Islet precursor cell (in vitro differentiated cells): ENCODE data around the gene DSE.
A peak's percentile ranks its signal among the peaks of the same experiment; 100 is the strongest.

Source experiments
- DNase-seq: peaks from one replicate; pipeline ENCODE4 v3.0.0-alpha.2; 2018

The DSE gene

DNA sequence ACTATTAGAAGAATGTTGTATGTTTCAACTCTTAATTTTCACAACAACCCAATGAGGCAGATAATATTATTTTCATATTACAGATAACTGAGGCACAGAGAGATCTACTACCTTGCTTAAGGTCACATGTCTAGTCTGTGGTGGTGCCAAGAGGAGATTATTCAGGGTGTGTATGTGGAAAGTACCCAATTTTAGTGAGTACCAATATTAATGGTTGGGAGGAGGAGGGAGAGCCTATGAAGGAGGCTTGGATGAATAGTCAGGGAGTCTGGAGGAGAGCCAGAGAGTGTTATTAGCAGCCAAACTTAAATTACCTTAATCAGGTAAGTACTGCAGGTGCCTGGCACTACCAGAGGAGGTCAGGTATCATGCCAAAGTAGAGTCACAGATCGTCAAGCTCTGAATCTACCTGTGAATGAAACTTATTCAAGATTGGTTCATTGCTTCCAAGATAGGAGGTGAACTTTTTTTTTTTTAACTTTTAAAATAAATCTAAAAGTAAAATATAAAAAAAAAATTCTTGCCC lies 79.5 kb downstream of the DSE start:
- DNase-seq = no peak

- DNase-seq = no peak
These were observed 80.3 kb downstream of the DSE start for GRCh38 chr6:116450769-116451740.

- no peak for DNase-seq
These were observed 81.2 kb downstream of the DSE start for GRCh38 chr6:116451916-116452315.

DNA sequence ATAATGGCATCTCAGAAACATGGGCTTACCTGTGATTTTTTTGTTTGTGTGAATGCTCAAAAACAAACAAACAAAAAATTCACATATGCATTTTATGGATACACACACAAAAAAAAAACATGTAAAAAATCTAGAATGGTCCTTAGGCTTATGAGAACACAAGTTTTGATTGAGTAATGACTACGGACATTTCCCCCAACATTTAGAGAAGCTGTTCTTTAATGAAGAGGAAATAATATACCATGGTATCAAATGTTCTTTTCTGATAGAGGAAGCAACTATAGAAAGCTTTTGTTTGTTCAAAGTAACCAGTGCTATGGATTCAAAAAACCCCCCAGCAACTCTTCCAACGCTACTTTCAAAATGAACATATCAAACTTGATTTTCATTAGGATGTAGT lies 81.8 kb downstream of the DSE start:
- no peak for DNase-seq

- DNase-seq = no peak
These were observed 85.4 kb downstream of the DSE start for GRCh38 chr6:116456106-116456505.

DNA sequence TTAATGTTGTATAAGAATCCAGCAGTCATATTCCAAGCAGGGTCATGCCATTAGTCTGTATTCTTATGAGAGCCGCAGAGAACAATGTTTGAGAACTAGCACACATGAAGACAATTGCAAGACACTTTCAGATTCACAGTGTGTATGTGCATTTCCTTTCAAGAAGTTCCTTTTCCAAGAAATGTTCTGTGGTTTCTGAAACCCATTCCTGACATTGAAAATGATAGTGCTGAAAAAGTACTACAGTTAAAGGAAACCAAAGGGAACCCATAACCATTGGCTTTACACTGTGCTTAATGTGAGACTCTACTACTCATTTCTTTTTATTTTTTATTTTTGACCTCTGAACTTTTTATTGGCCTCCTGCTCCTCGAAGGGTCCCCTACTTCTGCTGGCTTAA lies 86.2 kb downstream of the DSE start:
- no peak for DNase-seq

GRCh38 chr6:116458264-116458663 lies 87.5 kb downstream of the DSE start:
- no peak for DNase-seq

DNA sequence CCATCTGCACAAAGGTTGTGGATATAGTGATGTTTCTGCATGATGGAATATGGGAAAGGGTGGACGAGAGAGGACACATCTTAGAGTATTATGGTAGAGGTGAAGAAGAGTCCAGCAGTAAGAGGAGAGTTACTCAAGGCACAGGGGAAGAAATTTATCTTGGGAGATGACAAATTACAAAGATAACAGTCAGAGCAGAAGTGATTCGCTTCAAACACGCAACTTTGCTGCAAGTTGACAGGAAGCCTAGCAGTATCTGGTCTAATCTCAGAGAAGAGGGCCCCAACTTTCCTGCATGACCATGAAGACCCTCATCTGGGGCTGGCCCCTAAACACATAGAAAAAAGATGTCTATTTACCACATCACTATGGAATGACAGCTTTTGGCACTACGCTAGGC lies 89.2 kb downstream of the DSE start:
- DNase-seq = no peak

GRCh38 chr6:116461331-116461931 lies 90.7 kb downstream of the DSE start, which contains the start of gene CALHM6:
Gene CALHM6 (plus strand): TSS chr6:116461375. CDS start chr6:116461930, 555 bp downstream.
- DNase-seq = no peak

GRCh38 chr6:116461932-116462885 lies 91.5 kb downstream of the DSE start:
- DNase-seq = peak; percentile 91

GRCh38 chr6:116463301-116463700 lies 92.6 kb downstream of the DSE start:
- DNase-seq = no peak

DNA sequence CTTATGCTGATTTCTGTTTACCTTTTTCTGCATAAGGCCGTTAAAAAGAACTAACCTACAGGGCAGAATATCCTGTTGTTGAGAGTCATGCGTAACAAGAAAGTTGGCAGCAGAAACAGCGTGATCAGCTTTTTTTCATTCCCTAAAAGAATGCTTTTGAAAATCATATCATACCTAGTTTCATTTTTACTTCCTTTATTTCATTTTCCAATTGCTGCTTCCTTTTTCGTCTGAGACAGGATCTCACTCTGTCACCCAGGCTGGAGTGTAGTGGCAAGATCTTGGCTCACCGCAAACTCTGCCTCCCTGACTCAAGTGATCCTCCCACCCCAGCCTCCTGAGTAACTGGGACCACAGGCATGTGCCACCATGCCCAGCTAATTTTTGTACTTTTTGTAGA lies 94.5 kb downstream of the DSE start:
- no peak for DNase-seq

DNA sequence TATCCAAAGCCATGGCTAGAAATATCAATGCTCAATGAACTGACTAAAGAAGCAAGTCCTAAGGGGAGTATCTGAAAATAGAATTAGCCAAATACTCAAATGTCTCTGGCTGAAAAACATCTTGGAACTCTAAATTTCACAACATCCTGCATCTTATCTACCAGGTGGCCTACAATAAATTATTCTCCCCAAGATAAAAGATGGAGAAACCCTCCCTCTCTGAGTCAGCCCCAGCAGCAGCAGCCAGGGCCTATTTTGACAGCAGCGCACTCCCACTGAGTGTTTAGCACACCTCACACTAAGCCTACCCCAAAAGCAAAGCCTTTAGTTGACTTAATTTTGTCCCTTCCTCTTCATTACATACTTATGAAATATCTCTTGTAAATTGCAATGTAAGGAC lies 96.3 kb downstream of the DSE start:
- DNase-seq = no peak

DNA sequence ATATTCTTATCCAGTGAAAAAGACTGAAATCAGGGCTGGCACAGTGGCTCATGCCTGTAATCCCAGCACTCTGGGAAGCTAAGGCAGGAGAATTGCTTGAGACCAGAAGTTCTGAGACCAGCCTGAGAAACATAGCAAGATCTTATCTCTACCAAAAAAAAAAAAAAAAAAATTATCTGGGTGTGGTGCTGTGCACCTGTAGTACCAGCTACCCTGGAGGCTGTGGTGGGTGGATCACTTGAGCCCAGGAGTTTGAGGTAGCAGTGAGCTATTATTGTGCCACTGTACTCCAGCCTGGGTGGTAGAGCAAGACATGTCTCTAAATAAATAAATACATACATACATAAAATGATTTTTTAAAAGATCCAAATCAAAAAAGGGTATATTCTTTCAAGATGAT lies 96.8 kb downstream of the DSE start:
- DNase-seq = no peak

DNA sequence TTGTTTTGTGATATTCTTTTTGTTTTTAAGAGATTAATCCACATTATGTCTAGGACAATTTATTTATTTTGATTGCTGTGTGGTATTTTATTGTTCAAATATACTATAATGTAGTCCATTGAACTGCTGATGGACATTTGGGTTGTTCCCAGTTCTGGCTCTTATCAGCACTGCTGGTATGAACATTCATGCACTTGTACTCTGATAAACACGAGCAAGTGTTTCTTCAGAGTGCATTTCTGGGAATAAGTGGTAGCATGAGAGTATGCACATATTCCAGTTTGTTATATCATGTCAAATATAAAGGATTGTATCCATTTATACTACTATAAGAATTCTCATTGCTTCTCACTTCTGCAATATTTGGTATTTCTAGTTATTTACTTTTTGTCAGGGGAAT lies 97.5 kb downstream of the DSE start:
- no peak for DNase-seq

DNA sequence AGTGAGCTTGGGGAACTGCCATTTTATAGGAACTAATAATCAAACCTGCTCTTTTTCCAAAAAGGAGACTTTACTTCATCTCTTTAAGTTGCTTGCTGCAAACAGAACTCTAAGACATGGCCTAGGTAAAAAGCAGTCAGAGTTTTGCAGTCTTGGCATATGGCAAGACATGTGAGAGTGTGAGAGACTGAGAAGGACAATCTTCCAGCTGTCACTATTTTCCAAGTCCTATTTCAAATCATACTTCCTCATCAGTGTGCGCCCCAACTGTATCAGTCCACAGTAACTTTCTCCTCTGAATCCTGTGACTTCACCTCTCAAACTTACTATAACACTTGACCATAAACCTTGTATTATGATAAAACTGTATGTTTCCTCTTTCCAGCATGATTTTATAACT lies 100.8 kb downstream of the DSE start:
- no peak for DNase-seq

DNA sequence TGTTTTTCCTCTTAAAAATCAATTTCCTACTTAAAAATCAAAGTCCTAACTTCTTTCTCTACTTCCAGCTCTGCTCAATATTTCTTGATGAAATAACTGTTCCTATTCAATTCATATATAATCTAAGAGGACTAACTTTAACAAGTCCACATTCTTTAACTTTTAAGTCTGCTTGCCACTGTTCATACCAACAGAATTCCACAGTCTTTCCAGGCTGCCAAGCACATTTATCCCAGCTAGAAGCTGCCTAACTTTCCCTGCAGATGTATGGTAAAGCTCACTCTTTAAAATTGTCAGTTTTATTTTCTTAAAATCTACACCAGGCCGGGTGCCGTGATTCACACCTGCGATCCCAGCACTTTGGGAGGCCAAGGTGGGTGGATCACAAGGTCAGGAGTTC lies 102.0 kb downstream of the DSE start:
- no peak for DNase-seq

- DNase-seq = no peak
These were observed 104.4 kb downstream of the DSE start for GRCh38 chr6:116475141-116475540.

DNA sequence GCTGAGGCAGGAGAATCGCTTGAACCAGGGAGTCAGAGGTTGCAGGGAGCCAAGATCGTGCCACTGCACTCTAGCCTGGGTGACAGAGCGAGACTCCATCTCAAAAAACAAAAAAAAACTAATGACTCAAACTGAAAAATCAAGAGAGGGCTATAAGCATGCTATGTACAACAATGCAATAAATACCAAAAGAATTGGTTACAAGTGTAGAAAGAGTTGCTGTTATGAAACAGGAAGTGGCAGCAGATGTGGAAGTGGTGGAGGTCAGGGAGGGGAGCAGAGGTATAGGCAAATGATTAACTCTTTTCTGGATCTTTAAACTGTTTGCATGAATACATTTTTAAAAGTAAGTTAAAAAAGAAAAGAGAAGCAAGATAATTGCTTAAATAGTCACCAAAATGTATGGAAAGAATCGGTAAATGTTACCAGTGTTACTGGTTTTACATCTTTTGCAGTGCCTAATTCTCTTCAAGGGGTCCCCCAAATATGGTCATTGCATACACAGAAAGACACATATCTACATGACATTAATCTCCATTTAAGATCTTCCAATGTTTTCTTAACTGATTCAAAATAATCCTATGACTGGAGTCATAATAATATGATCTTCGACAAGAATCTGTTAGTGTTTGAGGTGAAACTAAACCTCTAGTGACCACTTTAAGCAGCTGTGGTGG lies 105.4 kb downstream of the DSE start:
- DNase-seq = no peak

GRCh38 chr6:116482780-116483179 lies 112.0 kb downstream of the DSE start:
- no peak for DNase-seq

DNA sequence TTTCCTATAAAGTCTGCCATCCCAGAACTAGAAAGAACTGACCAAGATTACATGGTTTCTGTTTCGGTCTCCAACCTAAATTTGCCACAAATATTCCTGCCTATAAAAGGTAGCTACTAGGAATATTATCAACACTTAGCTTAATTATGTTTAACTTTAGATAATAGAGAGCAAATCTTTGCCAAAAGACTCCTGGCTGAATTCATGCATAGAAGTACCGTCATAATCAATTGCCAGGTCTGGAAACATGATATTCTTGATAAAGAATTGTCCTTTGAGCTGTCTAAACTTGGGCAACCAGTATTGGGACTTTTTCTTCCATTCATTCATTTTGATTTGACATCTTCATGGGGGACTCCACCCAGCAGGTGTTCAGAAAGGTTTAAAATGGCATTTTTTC lies 112.9 kb downstream of the DSE start:
- DNase-seq = no peak

DNA sequence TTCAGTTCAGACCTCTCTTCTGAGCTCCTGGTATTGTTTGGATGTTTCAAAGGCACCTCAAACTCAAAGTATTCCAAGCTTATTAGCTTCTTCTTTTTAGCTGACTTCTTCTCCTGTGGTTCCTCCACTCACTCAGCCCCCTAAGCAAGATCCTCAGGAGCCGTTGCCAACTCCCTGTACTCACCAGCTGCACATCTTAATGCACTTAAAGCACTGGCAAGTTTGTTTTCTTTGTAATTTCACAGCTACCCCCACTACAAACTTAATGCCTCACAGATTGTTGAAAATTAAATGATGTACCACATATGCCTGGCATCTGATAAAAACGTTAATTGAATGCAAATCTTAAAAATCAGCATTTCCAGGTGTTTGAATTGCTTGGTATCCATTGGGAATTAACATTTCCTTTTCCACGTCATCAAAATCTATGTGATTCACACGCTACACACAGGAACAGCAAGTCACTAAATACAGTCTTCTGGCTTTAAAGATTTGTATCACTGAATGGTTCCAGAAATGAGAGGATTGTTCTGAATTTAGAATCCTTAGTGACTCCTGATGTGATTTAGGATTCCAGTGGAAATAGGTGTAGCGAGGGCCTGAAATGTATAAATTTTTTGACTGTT lies 114.9 kb downstream of the DSE start:
- no peak for DNase-seq
